HG03045 (cell line): ENCODE data around the gene DPP10.

Source experiments
- ATAC-seq: cut with Tn5 transposase; IDR thresholded peaks from one replicate; pipeline ENCODE4 v1.9.1; 2021; ENCODE audit warnings: mild to moderate bottlenecking, moderate library complexity; ENCODE audit not compliant: unreplicated experiment

DPP10 gene

DNA sequence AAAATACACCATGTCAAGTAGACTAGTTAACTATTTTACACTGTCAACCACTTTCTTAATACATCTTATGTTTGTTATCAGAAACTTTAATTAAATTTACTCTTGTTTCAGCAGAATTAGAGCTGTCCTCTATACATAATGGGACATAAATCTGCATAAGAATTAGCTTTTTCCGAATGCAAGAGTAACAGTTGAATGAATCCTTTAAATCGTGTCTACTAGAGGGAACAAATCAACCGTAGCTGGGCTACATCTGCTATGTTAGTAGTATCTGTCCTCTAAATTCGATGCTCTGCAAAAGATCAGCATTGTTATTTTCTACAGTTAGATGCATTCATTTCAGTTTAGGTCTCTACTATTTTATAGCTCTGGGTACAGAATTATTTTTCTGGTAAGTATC lies 1090.6 kb downstream of the DPP10 start:
- no peak for ATAC-seq

DNA sequence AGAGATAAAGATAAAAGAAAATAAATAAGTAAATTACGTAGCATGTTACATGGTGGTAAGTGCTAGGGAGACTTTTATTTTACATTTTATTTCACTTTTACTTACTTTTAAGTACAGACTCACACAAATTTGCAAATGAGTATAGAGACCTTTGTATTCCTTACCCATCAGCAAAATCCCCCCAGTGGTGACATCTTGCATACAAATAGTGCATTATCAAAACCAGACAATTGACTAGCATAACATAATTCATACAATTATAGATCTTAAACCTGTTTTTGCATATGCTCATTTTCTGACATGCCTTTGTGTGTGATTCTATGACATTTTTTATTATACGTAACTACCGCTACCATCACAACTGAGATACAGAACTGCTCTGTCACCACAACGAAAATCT lies 1099.4 kb downstream of the DPP10 start:
- ATAC-seq, result no peak

DNA sequence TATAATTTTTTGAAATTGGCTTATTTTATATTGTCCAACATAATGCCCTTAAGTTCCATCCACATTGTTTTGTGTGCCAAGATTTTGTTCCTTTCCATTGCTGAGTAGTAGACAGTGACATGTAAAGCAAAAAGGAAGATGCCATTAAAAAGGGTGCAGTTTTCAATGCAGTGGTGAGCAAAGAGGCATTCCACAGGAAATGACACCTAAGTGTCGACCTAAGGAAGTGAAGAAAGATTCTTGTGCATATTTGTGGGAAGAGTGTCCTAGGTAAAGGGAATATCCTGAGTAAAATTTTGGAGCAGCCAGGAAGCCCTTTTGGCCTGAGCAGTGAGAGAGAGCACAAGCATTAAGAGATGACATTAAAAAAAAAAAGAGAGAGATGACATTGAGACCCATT lies 1099.9 kb downstream of the DPP10 start:
- no peak for ATAC-seq

DNA sequence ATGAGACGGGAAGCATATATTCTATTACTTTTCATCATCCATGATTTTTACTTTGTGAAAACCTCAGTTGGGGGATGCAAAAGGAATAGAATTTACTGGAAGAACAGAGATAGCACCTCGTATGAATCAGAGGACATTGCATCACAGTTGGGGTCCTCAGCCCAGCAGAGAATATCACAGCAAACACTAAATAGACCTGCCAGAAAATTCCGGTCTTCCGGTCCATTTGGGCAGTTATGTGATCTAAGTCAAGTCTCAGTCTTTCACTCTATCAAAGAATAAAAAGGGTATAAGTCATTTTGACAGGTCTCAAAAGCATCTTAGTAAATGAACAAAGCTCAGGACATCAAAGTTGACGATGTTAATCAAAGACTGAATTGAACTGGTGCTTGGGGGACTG lies 1100.6 kb downstream of the DPP10 start:
- no peak for ATAC-seq

DNA sequence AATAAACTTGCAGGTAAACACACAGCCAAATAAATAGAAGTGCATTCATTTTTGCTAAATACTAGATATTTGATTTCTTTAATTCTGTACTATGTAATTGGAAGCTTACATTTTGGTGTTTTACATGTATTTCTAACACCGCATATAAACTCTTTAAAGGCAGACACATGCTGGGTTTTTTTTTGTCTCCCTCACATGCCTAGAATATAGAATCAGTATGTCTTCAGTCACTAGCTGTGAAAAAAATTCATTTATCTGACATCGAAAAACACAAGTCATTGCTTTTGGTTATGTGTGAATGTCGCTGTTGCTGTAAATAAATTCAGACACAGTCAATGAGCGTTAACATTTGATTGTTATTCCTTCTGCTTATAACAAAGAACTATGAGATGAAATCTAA lies 1101.0 kb downstream of the DPP10 start:
- no peak for ATAC-seq

DNA sequence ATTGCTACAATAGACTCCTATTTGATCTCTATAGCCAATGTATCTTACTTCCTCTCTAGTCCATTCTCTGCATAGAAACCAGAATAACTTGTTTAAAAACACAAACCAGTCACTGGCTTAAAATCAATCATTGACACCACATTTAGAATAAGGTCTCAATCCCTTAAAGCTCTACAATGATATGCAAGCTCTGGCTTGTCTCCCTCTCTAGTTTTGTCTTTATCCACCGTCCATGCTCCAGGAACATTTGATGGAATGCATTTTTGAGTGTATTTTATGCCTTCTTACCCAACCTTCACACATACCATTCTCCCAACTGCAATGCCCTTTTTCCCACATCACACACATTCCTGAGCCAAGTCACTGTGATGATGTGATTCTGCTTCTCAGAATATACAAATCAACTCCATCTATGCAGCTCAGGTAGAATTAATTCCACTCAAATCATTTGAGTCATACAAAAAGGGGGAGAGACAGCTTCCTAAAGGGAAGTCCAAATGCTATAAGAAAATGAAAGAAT lies 1107.2 kb downstream of the DPP10 start:
- ATAC-seq, result no peak

DNA sequence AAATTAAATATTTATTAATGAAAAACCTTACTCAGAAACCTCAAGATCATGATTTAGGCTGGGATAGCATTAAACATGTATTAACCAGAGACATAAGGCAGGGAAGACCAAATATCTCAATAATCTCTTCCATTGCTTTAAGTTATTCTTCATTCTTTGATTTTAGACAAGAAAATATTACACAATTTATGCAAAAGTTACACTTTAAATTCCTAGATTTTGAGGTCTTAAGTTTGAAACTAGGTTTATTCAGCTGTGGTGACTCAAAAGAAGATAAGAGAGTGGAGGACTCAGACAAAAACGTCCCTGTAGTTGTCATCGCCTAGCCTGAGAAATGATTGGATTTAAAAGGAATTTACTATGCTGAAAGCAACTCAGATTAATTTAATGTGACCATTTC lies 1110.3 kb downstream of the DPP10 start:
- ATAC-seq, result no peak

DNA sequence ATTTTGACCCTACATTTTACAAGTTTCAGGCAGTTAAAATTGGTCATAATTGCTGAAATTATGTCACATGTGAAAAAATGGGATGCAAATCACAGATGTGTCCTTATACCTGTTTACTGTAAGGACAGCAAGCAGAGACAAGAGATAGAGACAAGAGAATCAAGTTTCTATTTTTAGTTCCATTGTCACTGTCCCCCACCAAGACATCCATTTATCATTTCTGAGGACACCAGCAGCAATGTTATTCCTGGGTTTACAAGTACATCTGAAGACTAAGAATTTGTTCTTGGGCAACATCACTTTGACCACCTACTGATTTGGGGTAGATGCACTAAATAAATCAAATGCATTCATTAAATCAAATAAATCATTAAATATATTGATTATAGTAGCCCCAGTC lies 1111.7 kb downstream of the DPP10 start:
- no peak for ATAC-seq

DNA sequence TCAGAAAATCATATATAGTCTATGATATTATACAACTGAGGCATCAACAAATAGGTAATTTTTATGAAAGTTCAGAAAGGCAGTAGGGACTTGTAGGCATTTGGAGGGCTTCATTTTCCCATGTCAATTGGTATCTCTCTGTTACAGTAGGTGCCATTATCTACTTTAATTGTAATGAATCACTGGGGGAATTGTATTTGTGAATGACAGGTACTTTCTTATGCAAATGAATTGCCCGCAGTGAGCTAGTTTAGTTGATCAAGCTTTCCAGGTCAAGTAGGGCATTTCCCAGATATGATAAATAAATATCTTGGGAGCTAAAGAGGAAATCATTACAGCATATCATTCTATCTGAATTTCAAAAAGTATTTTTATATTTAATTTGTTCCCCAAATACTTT lies 1116.3 kb downstream of the DPP10 start:
- ATAC-seq, result no peak

DNA sequence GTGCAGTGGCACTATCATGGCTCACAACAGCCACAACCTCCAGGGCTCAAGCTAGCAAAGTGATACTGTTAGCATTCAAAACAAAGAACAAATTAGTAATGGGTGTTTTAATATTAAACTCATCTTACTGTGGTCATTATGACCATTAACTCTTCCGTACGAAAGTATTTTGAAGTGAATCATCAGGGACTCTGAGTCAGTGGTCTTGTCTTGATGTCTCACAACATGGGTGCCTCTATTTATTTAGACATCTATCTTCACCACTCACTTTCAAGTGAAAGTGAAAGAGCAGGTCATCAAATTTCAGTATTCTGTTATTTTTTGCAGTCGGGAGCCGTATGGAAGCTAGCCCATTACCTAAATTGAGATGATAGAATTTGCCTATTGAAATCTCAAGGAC lies 1118.2 kb downstream of the DPP10 start:
- no peak for ATAC-seq

DNA sequence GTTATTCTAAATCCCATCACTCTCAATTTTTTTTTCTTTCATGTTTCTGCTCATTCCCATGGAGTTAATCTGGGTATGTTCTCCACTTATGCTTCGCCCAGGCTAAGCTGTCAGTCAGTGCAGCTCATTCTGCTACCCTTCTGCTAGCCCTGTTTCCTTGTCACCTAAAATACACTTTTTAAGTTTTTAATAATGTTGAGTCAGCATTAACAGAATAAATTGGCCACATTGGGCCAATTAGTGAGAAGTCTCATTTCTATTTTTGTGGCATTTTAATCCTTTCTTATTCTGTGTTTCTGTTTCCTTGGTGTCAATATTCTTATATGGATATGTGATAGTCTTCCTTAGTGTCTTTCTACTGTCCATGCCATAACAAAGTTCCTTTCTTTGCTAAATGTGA lies 1126.2 kb downstream of the DPP10 start:
- no peak for ATAC-seq

DNA sequence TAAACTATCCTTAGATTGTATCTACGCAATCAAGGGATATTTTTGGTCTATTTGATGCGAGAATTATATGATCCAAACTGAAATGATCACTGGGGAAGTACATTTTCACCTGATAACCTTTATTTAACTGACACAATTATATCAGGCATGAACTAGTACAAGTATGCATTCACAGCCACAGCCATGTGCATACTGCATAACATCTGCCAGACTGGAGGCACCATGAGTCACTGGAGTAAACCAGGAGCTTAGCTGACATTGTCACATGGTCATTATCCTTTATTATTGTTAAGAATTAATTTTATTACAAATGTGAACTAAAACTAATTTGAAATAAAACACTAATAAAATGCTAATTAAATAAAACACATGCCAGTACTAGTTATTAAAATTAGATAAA lies 1127.1 kb downstream of the DPP10 start:
- no peak for ATAC-seq

DNA sequence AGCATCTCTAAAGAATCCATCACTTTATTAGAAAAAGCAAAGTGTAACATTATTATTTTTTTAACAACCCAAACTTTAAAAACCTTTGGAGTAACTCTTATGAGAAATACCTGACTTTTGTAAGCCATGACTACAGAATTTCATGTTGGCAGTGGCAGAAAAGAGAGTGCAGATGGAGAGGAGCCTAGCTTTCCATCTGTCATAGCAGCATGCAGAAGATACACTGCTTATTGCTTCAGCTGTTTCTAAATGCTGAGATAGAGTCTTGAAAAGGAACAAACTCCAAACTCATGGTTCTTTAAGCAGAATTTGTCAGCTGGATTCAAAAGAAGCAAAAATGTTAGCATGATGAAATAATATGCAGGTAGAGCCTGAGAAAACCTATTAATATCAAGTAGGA lies 1130.3 kb downstream of the DPP10 start:
- ATAC-seq, result no peak

DNA sequence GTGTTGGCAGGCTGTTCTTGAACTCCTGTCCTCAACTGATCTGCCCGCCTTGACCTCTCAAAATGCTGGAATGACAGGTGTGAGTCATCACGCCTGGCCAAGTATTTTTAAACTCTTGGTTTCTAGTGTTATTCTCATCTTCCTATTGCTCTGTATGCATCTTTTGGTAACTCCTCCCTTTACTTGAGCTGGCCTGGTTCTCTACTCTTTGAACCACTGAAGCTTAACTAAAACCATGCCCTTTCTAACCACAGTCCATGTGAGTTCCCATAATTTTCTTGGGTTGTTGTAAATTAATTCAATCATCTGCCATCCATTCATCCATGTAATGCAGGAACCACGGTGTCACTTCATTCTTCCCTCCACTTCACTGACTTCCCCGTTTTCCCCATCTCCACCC lies 1131.3 kb downstream of the DPP10 start:
- ATAC-seq, result no peak

DNA sequence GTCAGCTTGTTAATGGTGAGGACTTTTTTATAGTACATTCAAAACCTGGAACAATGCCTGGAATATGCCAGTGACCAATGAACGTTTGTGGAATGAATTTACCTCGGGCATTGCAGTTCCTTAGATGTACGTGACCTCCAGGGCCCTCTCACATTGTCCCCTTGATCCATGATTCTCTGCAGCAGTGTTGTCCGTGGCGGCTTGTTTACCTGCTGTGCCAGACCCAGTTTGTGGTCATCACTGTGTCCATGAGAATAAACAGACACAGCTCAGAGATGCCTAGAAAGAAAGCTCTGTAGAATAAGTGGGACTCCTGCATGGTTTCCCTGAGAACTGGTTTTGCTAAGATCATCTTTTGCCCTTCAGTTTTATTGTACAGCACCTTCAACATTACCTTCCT lies 1132.2 kb downstream of the DPP10 start:
- no peak for ATAC-seq

DNA sequence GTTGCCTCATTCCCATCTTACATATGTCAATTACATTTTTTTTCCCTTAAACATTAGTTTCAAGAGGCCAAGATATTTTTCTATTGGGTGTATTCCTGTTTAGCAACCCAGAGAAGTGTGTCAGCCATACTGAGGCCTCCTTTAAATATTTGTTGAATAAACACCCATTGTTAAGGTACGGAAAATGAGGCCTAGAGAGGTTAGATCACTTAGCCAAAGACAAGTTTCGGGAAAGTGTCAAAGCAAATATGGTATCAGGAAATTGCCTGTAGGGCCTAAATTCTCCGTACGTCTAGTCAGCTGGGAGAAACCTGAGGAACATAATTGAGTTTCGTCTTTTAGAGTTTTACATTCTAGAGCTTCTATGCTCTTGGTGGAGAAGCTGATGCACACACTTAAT lies 1138.3 kb downstream of the DPP10 start:
- ATAC-seq, result no peak

DNA sequence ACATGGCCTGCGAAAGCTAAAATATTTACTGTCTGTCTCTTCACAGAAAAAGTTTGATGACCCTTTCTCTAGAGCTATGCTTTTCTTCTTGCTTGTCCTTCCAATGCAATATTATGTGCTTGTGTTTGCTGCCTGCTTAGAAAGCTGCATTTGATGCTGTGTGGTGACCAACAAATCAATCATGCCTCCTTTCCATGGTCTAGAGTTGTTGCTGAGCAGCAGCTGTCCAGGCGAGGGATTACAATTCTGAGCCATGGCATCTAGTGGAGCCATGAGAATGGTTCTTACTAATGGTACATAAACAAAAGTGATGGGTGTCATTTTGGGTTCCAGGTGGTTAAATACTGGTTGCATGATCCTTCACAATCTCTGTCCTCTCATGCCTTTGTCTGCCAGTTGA lies 1142.1 kb downstream of the DPP10 start:
- no peak for ATAC-seq

DNA sequence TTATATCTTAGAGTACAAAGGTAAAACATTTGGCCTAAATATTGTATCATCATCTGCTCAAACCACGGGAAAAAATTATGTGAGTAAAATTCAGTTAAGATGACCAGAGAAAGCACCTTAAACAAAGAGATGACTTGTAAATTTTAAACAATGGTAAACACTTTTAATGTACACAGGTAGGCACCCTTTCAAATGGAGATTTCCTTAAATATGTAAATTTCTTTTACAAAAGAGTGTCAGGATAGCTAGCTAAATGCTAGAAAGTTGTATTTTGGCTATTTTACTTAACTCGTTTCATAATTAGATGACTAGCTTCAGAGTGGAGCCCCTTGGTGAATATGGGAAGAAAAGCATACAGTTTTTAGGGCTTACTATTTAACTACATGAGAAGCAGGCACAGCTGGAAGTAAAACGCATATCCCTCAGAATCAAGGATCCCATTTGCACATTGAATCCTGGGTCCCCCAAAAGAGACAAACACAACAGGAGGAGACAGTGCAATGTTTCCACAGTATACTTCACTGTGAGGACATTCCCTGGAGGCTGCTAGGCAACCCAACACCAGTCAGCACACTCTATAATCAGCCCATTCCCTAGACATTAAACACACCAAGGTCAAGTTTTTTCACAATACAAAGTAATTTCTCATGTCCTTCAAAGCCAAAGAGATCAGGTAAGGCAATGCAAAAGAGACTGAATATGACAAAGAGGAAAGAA lies 1154.4 kb downstream of the DPP10 start:
- ATAC-seq, result no peak

DNA sequence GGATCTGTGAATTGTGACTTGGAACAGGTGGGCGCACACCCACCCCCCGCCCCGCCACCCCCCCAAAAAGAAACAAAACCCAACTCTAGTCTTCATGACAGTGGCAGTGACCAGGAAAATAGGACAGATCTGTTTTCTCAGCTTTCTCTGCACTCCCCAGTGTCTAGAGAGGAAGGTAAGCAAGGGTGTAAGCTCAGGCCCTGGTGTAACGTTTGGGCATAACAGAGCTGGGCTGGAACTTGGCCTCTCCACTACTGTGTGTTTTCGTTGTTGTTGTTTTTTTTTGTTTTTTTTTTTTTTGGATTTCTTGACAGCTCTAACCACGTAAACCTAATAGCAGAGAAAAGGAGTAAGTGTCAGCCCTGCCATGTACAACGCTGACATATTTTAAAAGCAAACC lies 1160.8 kb downstream of the DPP10 start:
- no peak for ATAC-seq

DNA sequence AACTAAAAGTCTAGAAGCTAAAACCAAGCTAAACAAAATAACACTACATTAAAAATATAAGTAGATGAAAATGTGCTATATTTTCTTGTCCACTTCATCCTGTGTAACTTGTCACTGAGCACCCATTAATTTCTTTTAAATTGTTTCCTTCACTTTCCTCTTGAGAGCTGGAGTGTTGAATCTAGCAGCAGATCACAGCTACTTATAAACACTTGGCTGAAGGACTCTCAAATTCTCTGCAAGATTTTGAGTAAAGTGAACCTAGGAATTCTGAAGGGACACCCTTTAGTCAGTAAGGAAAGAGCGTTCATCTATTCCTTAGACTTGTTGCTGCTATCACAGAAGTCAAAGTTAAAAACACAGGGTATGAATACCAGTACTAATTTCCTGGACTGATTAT lies 1163.9 kb downstream of the DPP10 start:
- no peak for ATAC-seq

DNA sequence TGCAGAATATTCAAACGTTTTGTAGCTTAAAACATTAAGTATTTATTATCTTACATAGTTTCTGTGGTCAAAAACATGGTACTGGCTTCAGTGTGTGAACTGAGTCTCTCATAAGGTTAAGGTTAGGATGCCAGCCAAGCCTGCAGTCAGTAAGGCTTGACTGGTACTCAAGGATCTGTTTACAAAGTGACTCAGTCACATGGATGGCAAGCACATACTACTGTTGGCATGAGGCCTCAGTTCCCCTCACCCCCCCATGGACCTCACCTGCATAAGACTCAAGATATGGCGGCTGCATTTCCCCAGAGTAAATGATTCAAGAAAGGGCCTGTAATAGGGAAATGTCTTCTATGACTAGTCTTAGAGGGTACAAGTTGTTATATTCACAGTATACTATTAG lies 1167.5 kb downstream of the DPP10 start:
- no peak for ATAC-seq

DNA sequence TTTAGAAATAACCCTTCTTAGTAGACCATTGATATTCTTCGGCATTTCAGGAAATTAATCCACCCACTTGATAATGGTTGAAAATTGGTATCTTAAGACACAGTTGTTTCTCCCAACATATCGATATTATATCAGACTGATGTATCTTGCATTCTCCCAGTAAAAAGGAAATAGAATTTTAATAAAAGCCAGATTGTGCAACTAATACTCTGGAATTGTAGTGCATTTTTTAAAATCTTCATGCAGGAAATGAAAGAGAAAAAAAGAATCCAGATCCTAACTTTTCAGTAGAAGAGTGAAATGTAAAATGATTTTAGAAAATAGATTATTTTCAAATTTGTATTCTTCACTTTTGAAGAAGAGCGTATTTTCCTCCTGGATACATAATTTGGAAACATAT lies 1168.4 kb downstream of the DPP10 start:
- no peak for ATAC-seq

DNA sequence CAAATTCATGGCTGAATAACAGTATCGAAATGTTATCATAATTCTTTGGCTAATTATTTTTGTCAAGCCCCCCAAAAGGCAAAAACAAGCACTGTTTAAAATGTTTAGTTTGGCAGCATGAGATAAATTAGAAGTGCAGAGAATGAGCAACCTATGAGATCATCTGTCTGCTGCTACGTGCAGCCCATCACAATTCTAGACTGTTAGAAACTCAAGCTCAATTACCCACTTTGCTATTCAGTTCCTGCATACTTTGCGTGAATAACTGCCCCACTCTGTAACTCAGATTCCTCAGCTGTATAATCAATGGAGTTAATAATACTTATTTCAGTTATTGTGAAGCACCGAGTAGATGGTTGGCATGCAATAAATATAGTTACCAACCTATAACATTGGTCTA lies 1181.9 kb downstream of the DPP10 start:
- ATAC-seq, result no peak
